Measurements from ENCODE around the gene L3MBTL2. TPM values are rescaled to one million over a fixed set of nuclear protein-coding genes. Genes with fewer than 3 reads are reported as not detected.

L3MBTL2 gene
- total RNA-seq, 1 donor from 2014 or later, result 16.1 TPM

DNA sequence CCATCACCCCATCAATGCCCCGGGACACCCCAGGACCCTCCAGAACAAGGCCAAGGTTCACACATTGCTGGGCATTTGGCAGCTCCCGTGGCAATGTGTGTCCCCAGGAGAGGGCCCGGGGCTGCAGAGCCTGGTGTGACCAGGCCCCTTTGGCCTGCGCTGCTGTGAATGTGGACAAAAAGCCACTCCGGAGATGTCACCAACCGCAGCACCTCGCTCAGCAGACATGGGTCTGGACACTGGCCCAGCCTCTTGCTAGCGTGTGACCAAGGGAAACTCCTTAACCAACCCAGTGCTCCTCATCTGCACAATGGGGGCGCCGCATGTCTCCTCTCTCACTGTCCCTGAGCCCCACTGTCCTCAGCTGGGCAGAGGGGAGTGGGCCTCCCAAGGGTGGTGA lies 43.6 kb downstream of the L3MBTL2 start:
- TF ChIP-seq, protein P1, sequence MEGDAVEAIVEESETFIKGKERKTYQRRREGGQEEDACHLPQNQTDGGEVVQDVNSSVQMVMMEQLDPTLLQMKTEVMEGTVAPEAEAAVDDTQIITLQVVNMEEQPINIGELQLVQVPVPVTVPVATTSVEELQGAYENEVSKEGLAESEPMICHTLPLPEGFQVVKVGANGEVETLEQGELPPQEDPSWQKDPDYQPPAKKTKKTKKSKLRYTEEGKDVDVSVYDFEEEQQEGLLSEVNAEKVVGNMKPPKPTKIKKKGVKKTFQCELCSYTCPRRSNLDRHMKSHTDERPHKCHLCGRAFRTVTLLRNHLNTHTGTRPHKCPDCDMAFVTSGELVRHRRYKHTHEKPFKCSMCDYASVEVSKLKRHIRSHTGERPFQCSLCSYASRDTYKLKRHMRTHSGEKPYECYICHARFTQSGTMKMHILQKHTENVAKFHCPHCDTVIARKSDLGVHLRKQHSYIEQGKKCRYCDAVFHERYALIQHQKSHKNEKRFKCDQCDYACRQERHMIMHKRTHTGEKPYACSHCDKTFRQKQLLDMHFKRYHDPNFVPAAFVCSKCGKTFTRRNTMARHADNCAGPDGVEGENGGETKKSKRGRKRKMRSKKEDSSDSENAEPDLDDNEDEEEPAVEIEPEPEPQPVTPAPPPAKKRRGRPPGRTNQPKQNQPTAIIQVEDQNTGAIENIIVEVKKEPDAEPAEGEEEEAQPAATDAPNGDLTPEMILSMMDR (conservative IDR thresholded peaks at IDR 0.05; ENCODE audit: low read depth, low read length), result no peak

GRCh38 chr22:41249442-41249841 lies 44.3 kb downstream of the L3MBTL2 start:
- H3K4me3 ChIP-seq (ENCODE audit: low read depth, low read length), result no peak overlapping the region
- TF ChIP-seq, protein P1 (conservative IDR thresholded peaks at IDR 0.05; ENCODE audit: low read depth, low read length), result no peak
- no peak for DNase-seq (ENCODE audit: low read depth)

More for the DNA sequence above, 43.6 kb downstream of the L3MBTL2 start:
- DNase-seq (ENCODE audit: low read depth), result no peak
- no peak overlapping the region for H3K4me3 ChIP-seq (ENCODE audit: low read depth, low read length)

- no peak overlapping the region for H3K4me3 ChIP-seq (ENCODE audit: low read depth, low read length)
- TF ChIP-seq, protein P1 (conservative IDR thresholded peaks at IDR 0.05; ENCODE audit: low read depth, low read length), result no peak
- DNase-seq (ENCODE audit: low read depth), result no peak
Observed at GRCh38 chr22:41250127-41250526, 45.0 kb downstream of the L3MBTL2 start.

- TF ChIP-seq, protein P1 (conservative IDR thresholded peaks at IDR 0.05; ENCODE audit: low read depth, low read length), result no peak
- H3K4me3 ChIP-seq (ENCODE audit: low read depth, low read length), result no peak overlapping the region
- DNase-seq (ENCODE audit: low read depth), result no peak
Observed at GRCh38 chr22:41252365-41252764, 47.3 kb downstream of the L3MBTL2 start.

DNA sequence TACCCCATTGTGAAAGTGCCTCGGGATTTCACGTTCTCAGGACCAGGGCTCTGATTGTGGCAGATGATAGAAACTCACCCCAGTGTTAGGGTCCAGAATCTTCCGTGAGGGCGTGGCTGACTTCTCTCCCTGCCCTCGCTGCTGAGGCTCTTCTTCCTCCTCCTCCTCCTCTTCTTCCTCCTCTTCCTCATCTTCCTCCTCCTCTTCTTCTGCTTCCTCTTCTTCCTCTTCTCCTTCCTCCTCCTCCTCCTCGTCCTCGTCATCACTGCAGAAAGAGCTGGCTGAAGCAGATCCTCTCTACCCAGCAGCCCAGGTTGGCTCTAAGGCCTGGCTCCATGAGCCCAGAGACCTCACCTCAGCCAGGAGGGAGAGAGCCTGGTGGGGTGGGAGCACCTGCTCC lies 49.1 kb downstream of the L3MBTL2 start:
- H3K4me3 ChIP-seq (ENCODE audit: low read depth, low read length), result no peak overlapping the region
- no peak for DNase-seq (ENCODE audit: low read depth)
- TF ChIP-seq, protein P1 (conservative IDR thresholded peaks at IDR 0.05; ENCODE audit: low read depth, low read length), result no peak

- DNase-seq (ENCODE audit: low read depth), result peak; percentile 7
- H3K4me3 ChIP-seq (ENCODE audit: low read depth, low read length), result no peak overlapping the region
- TF ChIP-seq, protein P1 (conservative IDR thresholded peaks at IDR 0.05; ENCODE audit: low read depth, low read length), result peak; percentile 16
Observed at GRCh38 chr22:41256254-41257253, 51.4 kb downstream of the L3MBTL2 start.

Measured in epithelial cell of proximal tubule (primary cell).